GM06990 (cell line): Measurements from ENCODE around the gene KLF5.

Experiments
- DNase-seq: peaks from one replicate; pipeline ENCODE4 v3.0.0-alpha.2; 2011; ENCODE audit not compliant: insufficient read length; ENCODE audit errors: extremely low read depth
- H3K27me3 ChIP-seq: replicated peaks from 2 replicates; pipeline ENCODE4 v1.6.0; 2011; ENCODE audit warnings: low read length; ENCODE audit not compliant: control insufficient read depth, insufficient read depth
- H3K36me3 ChIP-seq: 2 replicates; pipeline ENCODE4 v1.5.1; 2011; ENCODE audit warnings: low read length; ENCODE audit not compliant: control insufficient read depth, insufficient read depth
- H3K4me3 ChIP-seq: replicated peaks from 2 replicates; pipeline ENCODE4 v1.5.1; 2011; ENCODE audit warnings: low read depth, mild to moderate bottlenecking, control low read depth, low read length
- TF ChIP-seq, protein P1 (sequence below): IDR thresholded peaks from 2 replicates; pipeline ENCODE4 v1.5.1; 2011; ENCODE audit warnings: low read length, control low read depth, mild to moderate bottlenecking, inconsistent platforms; ENCODE audit not compliant: insufficient read depth, poor library complexity, severe bottlenecking

Gene KLF5

GRCh38 chr13:73061473-73061872 lies 2.7 kb downstream of the KLF5 start:
- Histone ChIP-seq H3K4me3 (no peak overlapping the region), H3K36me3 (no peaks in the 10 kb centered on the region), H3K27me3 (no peaks in the 10 kb centered on the region)
- no peak for DNase-seq
- TF ChIP-seq, protein P1, sequence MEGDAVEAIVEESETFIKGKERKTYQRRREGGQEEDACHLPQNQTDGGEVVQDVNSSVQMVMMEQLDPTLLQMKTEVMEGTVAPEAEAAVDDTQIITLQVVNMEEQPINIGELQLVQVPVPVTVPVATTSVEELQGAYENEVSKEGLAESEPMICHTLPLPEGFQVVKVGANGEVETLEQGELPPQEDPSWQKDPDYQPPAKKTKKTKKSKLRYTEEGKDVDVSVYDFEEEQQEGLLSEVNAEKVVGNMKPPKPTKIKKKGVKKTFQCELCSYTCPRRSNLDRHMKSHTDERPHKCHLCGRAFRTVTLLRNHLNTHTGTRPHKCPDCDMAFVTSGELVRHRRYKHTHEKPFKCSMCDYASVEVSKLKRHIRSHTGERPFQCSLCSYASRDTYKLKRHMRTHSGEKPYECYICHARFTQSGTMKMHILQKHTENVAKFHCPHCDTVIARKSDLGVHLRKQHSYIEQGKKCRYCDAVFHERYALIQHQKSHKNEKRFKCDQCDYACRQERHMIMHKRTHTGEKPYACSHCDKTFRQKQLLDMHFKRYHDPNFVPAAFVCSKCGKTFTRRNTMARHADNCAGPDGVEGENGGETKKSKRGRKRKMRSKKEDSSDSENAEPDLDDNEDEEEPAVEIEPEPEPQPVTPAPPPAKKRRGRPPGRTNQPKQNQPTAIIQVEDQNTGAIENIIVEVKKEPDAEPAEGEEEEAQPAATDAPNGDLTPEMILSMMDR = no peak

- no peak overlapping the region for H3K4me3 ChIP-seq
- H3K27me3 ChIP-seq = no peaks in the 10 kb centered on the region
- TF ChIP-seq, protein P1 = no peak
- no peak for DNase-seq
- H3K36me3 ChIP-seq = no peaks in the 10 kb centered on the region
Observed at GRCh38 chr13:73061876-73062275, 3.1 kb downstream of the KLF5 start.

GRCh38 chr13:73062468-73062867 lies 3.7 kb downstream of the KLF5 start:
- H3K4me3 ChIP-seq = no peak overlapping the region
- H3K27me3 ChIP-seq = no peaks in the 10 kb centered on the region
- H3K36me3 ChIP-seq = no peaks in the 10 kb centered on the region
- DNase-seq = no peak
- TF ChIP-seq, protein P1 = no peak

DNA sequence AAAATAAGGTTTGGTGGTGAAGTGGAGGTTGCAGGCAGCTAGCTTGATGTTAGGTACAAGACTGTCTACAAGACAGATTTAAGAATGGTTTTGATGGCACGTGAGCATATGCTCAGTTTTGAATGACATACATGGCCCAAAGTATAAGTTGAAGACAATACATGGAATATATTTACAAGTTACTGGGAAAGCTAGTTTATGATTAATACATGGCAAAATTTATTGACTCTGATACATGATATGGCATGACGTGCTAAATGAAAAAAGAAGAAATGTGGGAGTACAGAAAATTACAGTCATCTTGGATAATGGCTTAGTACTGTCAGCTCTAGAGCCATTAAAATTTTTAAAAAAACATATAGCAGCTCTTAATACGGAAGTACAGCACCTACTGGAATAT lies 4.4 kb downstream of the KLF5 start:
- Histone ChIP-seq H3K36me3 (no peaks in the 10 kb centered on the region), H3K27me3 (no peaks in the 10 kb centered on the region), H3K4me3 (no peak overlapping the region)
- TF ChIP-seq, protein P1 = no peak
- no peak for DNase-seq

GRCh38 chr13:73065036-73065435 lies 6.2 kb downstream of the KLF5 start:
- DNase-seq = no peak
- no peaks in the 10 kb centered on the region for H3K27me3 ChIP-seq
- TF ChIP-seq, protein P1 = no peak
- H3K36me3 ChIP-seq = no peaks in the 10 kb centered on the region
- H3K4me3 ChIP-seq = no peak overlapping the region

DNA sequence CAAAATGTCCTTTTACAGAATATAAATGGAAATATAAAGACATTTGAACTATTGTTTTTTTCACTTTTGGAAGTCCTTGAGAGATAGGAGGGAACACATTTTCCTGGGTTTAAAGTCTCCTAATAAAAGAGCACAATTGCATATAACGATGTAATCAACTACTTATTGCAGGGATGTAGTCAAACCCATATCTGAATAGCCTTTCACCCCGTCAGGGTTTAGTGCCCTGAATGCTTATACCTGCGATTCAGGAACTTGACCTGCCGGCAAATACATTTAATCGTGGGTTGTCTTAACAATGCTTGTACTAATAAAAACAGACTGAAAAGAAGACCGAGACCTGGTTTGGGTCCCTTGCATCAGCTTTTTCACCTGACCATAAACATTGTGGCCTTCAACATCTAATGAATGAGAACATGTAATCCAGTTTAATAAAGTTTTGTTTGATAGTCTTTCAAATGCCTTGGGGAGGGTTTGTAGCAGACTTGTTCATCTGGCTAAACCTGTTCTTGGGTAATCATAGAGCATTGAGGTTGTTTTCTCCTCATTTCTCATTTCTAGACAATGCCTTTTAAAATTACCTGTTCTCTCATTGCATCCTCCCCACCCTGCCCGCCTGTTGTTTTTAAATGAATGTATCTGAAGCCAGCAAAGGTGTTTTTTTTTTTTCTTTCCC lies 7.0 kb downstream of the KLF5 start:
- Histone ChIP-seq H3K27me3 (no peaks in the 10 kb centered on the region), H3K4me3 (no peak overlapping the region), H3K36me3 (no peaks in the 10 kb centered on the region)
- DNase-seq = no peak
- TF ChIP-seq, protein P1 = no peak
